ENCODE data around the gene AFG1L. TPM values are rescaled to one million over a fixed set of nuclear protein-coding genes. Genes with fewer than 3 reads are reported as not detected.

AFG1L gene
- total and polyA plus RNA-seq, 2 experiments from 2014 or later: 4.1 to 8.7 TPM

DNA sequence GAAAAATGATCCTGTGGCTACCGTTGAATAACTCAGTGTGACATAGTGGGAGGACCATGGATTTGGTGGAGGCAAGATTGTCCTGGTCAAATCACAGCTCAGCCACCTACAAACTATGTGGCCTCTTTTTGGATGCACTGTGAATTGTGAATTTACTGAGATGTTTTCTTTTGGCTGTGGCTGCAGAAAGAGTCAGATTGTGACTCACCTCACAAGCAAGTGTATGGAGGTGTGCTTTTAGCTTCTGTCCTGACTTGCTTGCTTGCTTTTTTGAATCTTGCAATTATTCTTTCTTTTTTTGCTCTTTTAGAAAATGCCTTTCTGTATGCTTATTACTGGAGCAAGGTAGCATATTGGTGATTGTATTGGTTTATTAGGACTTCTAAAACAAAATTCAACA lies 143.0 kb downstream of the AFG1L start:
- no peak for ATAC-seq

DNA sequence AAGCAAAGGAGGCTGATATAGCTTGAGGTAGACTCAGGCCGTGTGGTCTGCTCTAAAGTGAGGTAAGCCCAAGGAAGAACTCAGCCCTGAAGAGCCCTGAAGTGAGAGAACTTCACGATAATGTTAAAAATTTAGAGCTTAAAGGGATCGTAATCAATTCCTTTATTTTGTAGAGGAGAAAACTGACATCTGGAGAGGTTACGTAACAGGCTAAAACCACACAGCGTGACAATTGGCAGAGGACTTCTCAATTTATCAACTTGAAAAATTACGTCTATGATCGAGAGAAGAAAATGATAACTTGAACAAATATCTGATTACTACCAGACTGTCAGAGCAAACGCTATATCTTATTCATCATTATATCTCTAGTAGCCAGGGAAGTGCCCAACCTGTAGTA lies 144.1 kb downstream of the AFG1L start:
- Mint-ChIP-seq H3K36me3 (ENCODE audit: low read depth) (no peaks in the 10 kb centered on the region), H3K4me3 (no peak overlapping the region), H3K27ac (no peak overlapping the region), H3K9me3 (no peaks in the 10 kb centered on the region), H3K27me3 (ENCODE audit: insufficient read depth, low read depth, poor library complexity) (no peaks in the 10 kb centered on the region), H3K4me1 (no peaks in the 10 kb centered on the region)
- Histone ChIP-seq H3K4me3 (no peak overlapping the region), H2AFZ (no peak overlapping the region), H3K27me3 (ENCODE audit: insufficient read depth) (no peaks in the 10 kb centered on the region), H3K79me2 (replicated peaks; ENCODE audit: insufficient read depth) (no peaks in the 10 kb centered on the region), H3K4me2 (no peak overlapping the region), H3K9me2 (ENCODE audit: insufficient read depth) (no peaks in the 10 kb centered on the region), H3K27ac (ENCODE audit: low read depth) (no peak overlapping the region), H3K4me1 (ENCODE audit: insufficient read depth) (no peaks in the 10 kb centered on the region), H4K20me1 (replicated peaks; ENCODE audit: insufficient read depth) (no peaks in the 10 kb centered on the region), H3F3A (replicated peaks; ENCODE audit: low read depth) (no peaks in the 10 kb centered on the region), H3K36me3 (ENCODE audit: insufficient read depth) (no peaks in the 10 kb centered on the region)
- ATAC-seq: no peak
- DNase-seq (ENCODE audit: low spot score): no peak
- TF ChIP-seq, protein P1, sequence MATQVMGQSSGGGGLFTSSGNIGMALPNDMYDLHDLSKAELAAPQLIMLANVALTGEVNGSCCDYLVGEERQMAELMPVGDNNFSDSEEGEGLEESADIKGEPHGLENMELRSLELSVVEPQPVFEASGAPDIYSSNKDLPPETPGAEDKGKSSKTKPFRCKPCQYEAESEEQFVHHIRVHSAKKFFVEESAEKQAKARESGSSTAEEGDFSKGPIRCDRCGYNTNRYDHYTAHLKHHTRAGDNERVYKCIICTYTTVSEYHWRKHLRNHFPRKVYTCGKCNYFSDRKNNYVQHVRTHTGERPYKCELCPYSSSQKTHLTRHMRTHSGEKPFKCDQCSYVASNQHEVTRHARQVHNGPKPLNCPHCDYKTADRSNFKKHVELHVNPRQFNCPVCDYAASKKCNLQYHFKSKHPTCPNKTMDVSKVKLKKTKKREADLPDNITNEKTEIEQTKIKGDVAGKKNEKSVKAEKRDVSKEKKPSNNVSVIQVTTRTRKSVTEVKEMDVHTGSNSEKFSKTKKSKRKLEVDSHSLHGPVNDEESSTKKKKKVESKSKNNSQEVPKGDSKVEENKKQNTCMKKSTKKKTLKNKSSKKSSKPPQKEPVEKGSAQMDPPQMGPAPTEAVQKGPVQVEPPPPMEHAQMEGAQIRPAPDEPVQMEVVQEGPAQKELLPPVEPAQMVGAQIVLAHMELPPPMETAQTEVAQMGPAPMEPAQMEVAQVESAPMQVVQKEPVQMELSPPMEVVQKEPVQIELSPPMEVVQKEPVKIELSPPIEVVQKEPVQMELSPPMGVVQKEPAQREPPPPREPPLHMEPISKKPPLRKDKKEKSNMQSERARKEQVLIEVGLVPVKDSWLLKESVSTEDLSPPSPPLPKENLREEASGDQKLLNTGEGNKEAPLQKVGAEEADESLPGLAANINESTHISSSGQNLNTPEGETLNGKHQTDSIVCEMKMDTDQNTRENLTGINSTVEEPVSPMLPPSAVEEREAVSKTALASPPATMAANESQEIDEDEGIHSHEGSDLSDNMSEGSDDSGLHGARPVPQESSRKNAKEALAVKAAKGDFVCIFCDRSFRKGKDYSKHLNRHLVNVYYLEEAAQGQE (IDR thresholded peaks at IDR 0.05; ENCODE audit: unreplicated experiment): no peak
- TF ChIP-seq ZNF331 (CRISPR knock-in tag; IDR thresholded peaks at IDR 0.05; ENCODE audit: low read depth): no peak
- no peak for TF ChIP-seq EZH2 (IDR thresholded peaks at IDR 0.05; ENCODE audit: low read depth, unreplicated experiment)
- TF ChIP-seq, protein P2, sequence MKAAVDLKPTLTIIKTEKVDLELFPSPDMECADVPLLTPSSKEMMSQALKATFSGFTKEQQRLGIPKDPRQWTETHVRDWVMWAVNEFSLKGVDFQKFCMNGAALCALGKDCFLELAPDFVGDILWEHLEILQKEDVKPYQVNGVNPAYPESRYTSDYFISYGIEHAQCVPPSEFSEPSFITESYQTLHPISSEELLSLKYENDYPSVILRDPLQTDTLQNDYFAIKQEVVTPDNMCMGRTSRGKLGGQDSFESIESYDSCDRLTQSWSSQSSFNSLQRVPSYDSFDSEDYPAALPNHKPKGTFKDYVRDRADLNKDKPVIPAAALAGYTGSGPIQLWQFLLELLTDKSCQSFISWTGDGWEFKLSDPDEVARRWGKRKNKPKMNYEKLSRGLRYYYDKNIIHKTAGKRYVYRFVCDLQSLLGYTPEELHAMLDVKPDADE (IDR thresholded peaks at IDR 0.05): no peak
- TF ChIP-seq NANOG (IDR thresholded peaks at IDR 0.05; ENCODE audit: borderline replicate concordance): no peak
- TF ChIP-seq STAT1 (IDR thresholded peaks at IDR 0.05; ENCODE audit: unreplicated experiment): no peak
- TF ChIP-seq JUNB (IDR thresholded peaks at IDR 0.05; ENCODE audit: unreplicated experiment): no peak
- no peak for TF ChIP-seq CREB1 (CRISPR knock-in tag; IDR thresholded peaks at IDR 0.05; ENCODE audit: low read depth)
- no peak for TF ChIP-seq POLR2AphosphoS5 (IDR thresholded peaks at IDR 0.05; ENCODE audit: low read depth)
- TF ChIP-seq ZNF114 (CRISPR knock-in tag; IDR thresholded peaks at IDR 0.05): no peak
- TF ChIP-seq EZH2phosphoT487 (IDR thresholded peaks at IDR 0.05; ENCODE audit: unreplicated experiment): no peak
- TF ChIP-seq, protein P3, sequence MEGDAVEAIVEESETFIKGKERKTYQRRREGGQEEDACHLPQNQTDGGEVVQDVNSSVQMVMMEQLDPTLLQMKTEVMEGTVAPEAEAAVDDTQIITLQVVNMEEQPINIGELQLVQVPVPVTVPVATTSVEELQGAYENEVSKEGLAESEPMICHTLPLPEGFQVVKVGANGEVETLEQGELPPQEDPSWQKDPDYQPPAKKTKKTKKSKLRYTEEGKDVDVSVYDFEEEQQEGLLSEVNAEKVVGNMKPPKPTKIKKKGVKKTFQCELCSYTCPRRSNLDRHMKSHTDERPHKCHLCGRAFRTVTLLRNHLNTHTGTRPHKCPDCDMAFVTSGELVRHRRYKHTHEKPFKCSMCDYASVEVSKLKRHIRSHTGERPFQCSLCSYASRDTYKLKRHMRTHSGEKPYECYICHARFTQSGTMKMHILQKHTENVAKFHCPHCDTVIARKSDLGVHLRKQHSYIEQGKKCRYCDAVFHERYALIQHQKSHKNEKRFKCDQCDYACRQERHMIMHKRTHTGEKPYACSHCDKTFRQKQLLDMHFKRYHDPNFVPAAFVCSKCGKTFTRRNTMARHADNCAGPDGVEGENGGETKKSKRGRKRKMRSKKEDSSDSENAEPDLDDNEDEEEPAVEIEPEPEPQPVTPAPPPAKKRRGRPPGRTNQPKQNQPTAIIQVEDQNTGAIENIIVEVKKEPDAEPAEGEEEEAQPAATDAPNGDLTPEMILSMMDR (conservative IDR thresholded peaks at IDR 0.05; ENCODE audit: low read depth in 2 of 2): no peak

More for the DNA sequence above, 143.0 kb downstream of the AFG1L start:
- H3K4me1 ChIP-seq (ENCODE audit: insufficient read depth): no peaks in the 10 kb centered on the region
- H3F3A ChIP-seq (replicated peaks; ENCODE audit: low read depth): no peaks in the 10 kb centered on the region
- no peaks in the 10 kb centered on the region for H3K36me3 Mint-ChIP-seq (ENCODE audit: low read depth)
- no peaks in the 10 kb centered on the region for H4K20me1 ChIP-seq (replicated peaks; ENCODE audit: insufficient read depth)
- no peak overlapping the region for H3K27ac Mint-ChIP-seq
- TF ChIP-seq POLR2AphosphoS5 (IDR thresholded peaks at IDR 0.05; ENCODE audit: low read depth): no peak
- H3K4me3 ChIP-seq: no peak overlapping the region
- no peaks in the 10 kb centered on the region for H3K27me3 ChIP-seq (ENCODE audit: insufficient read depth)
- no peaks in the 10 kb centered on the region for H3K9me2 ChIP-seq (ENCODE audit: insufficient read depth)
- H3K4me2 ChIP-seq: no peak overlapping the region
- H3K27ac ChIP-seq (ENCODE audit: low read depth): no peak overlapping the region
- no peak overlapping the region for H3K4me3 Mint-ChIP-seq
- no peaks in the 10 kb centered on the region for H3K27me3 Mint-ChIP-seq (ENCODE audit: insufficient read depth, low read depth, poor library complexity)
- DNase-seq (ENCODE audit: low spot score): no peak
- H3K79me2 ChIP-seq (replicated peaks; ENCODE audit: insufficient read depth): no peaks in the 10 kb centered on the region
- H3K36me3 ChIP-seq (ENCODE audit: insufficient read depth): no peaks in the 10 kb centered on the region
- no peak overlapping the region for H2AFZ ChIP-seq
- H3K4me1 Mint-ChIP-seq: no peaks in the 10 kb centered on the region
- no peaks in the 10 kb centered on the region for H3K9me3 Mint-ChIP-seq

All from GM23338 (cell line).